Vagina (tissue), 2 donors: ENCODE measurements around the gene TMEM163.

Experiments
- CTCF ChIP-seq, 3 experiments: fragments of 450-650 bp in 2 of 3; fragments of 200-600 bp in 1 of 3; sonication (generic) in 1 of 3; IDR thresholded peaks; one replicate each; pipeline ENCODE4 v1.5.1; 2017 to 2019; ENCODE audit warnings: antibody characterized with exemption in 3 of 3, mild to moderate bottlenecking in 2 of 3, moderate library complexity in 2 of 3
- POLR2A ChIP-seq, 2 donors: fragments of 450-650 bp; IDR thresholded peaks; one replicate each; pipeline ENCODE4 v1.6.1; 2017; ENCODE audit warnings: antibody characterized with exemption in 2 of 2, mild to moderate bottlenecking in 2 of 2, moderate library complexity in 2 of 2
- POLR2AphosphoS5 ChIP-seq, 2 donors: sonication (generic); formaldehyde crosslinking; IDR thresholded peaks; one replicate each; pipeline ENCODE4 v1.9.0; 2017; ENCODE audit warnings: antibody characterized with exemption in 2 of 2, mild to moderate bottlenecking in 2 of 2, low read depth in 1 of 2; ENCODE audit not compliant: insufficient read depth in 1 of 2

DNA sequence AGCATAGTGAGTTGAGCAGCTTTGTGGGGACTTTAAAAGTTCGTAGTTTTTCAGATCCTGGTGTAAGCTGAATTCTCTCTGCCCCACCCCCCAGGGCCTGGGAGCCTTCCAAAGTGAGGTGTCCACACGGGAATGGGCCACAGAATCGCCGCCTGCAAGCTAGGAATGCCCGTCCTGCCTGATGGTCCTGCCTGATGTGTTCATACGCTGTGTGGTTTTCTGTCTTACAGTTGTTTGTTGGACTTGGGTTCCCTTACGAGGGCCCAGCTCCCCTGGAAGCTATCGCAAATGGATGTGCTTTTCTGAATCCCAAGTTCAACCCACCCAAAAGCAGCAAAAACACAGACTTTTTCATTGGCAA is 306.2 kb downstream of the TMEM163 start:
- no peak for TF ChIP-seq CTCF (IDR thresholded peaks at IDR 0.05)
- no peak for TF ChIP-seq POLR2A (IDR thresholded peaks at IDR 0.05)
- TF ChIP-seq POLR2AphosphoS5 (IDR thresholded peaks at IDR 0.05; ENCODE audit: insufficient read depth in 1 of 2, low read depth in 1 of 2): no peak
